HG03196 (cell line): Measurements from ENCODE around the gene RBM6.
"Not testable (repeated sequence)": the region's sequence is repeated elsewhere in the genome, so short reads cannot be mapped to it uniquely, and the experiment has no call there.

ENCODE experiments used
- ATAC-seq: cut with Tn5 transposase; IDR thresholded peaks from one replicate; pipeline ENCODE4 v1.9.1; 2021; ENCODE audit not compliant: unreplicated experiment

The RBM6 gene

GRCh38 chr3:50084951-50085350 lies 145.0 kb downstream of the RBM6 start:
- not testable (repeated sequence) for ATAC-seq

GRCh38 chr3:50088725-50089608 lies 149.0 kb downstream of the RBM6 start, which contains the start of gene RBM5:
Gene RBM5 (plus strand): TSS chr3:50088919. CDS start chr3:50090435, 1,516 bp downstream.
- ATAC-seq, result peak; percentile 97

GRCh38 chr3:50089609-50089945 lies 149.6 kb downstream of the RBM6 start:
- ATAC-seq, result no peak

- no peak for ATAC-seq
Observed at GRCh38 chr3:50090984-50091383, 151.0 kb downstream of the RBM6 start.

GRCh38 chr3:50095352-50095998 lies 155.5 kb downstream of the RBM6 start:
- ATAC-seq, result no peak

GRCh38 chr3:50100386-50100785 lies 160.4 kb downstream of the RBM6 start:
- no peak for ATAC-seq

GRCh38 chr3:50100956-50101845 lies 161.3 kb downstream of the RBM6 start:
- ATAC-seq, result no peak

GRCh38 chr3:50102558-50102957 lies 162.6 kb downstream of the RBM6 start:
- no peak for ATAC-seq

GRCh38 chr3:50111757-50112156 lies 171.8 kb downstream of the RBM6 start:
- ATAC-seq, result no peak

- no peak for ATAC-seq
Observed at GRCh38 chr3:50112462-50112861, 172.5 kb downstream of the RBM6 start.

GRCh38 chr3:50117120-50117519 lies 177.2 kb downstream of the RBM6 start:
- ATAC-seq, result no peak

- ATAC-seq, result no peak
Observed at GRCh38 chr3:50118237-50118636, 178.3 kb downstream of the RBM6 start.

GRCh38 chr3:50119786-50120185 lies 179.8 kb downstream of the RBM6 start:
- no peak for ATAC-seq

GRCh38 chr3:50120364-50121071 lies 180.6 kb downstream of the RBM6 start:
- no peak for ATAC-seq

GRCh38 chr3:50121072-50122032 lies 181.4 kb downstream of the RBM6 start:
- no peak for ATAC-seq

GRCh38 chr3:50122071-50122470 lies 182.1 kb downstream of the RBM6 start:
- ATAC-seq, result no peak

GRCh38 chr3:50122661-50123391 lies 182.9 kb downstream of the RBM6 start:
- ATAC-seq, result no peak

- ATAC-seq, result no peak
Observed at GRCh38 chr3:50123394-50124051, 183.6 kb downstream of the RBM6 start.
